ENCODE results near the gene SLC27A2. TPM values are rescaled to one million over a fixed set of nuclear protein-coding genes. Genes with fewer than 3 reads are reported as not detected.
"Not testable (repeated sequence)": the region's sequence is repeated elsewhere in the genome, so short reads cannot be mapped to it uniquely, and the experiment has no call there.

The SLC27A2 gene
- total RNA-seq, 1 donor = under 0.01 TPM

DNA sequence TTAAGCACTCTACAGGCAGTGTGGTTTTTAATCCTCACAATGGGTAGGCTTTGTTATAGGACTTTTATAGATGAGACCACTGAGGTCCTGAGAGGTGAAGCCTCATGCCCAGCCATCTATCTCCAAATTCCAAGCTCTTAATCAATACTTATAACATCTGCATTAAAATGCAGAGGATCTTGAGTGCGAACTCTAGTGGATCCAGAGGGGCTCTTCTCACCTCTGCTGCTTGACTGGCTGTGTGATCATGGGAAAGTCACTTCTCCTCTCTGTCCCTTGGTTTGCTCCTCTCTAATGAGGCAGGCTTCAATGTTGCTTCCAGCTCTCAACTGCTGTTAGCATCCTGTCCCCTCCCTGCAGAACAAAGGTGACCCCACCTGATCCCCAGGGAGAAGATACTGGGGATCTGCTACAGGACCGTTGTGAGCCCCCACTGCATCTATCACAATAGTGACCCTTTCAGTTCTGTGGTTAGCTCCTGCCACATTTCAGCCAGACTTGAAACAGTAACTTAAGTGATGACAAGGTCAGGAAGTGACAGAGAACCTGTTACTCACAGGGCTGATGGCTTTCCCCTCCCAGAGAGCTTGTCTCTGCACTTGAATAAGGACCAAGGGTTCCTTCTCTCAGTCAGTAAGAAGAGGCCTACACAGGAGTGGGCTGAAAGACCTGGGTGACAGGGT, 1.3 kb downstream of the SLC27A2 start:
- H3K4me3 ChIP-seq (ENCODE audit: low read depth, low read length) = no peak overlapping the region
- TF ChIP-seq, protein P1, sequence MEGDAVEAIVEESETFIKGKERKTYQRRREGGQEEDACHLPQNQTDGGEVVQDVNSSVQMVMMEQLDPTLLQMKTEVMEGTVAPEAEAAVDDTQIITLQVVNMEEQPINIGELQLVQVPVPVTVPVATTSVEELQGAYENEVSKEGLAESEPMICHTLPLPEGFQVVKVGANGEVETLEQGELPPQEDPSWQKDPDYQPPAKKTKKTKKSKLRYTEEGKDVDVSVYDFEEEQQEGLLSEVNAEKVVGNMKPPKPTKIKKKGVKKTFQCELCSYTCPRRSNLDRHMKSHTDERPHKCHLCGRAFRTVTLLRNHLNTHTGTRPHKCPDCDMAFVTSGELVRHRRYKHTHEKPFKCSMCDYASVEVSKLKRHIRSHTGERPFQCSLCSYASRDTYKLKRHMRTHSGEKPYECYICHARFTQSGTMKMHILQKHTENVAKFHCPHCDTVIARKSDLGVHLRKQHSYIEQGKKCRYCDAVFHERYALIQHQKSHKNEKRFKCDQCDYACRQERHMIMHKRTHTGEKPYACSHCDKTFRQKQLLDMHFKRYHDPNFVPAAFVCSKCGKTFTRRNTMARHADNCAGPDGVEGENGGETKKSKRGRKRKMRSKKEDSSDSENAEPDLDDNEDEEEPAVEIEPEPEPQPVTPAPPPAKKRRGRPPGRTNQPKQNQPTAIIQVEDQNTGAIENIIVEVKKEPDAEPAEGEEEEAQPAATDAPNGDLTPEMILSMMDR (IDR thresholded peaks at IDR 0.05; ENCODE audit: insufficient read depth, low read depth, low read length) = no peak
- no peak for DNase-seq (ENCODE audit: low read depth)

DNA sequence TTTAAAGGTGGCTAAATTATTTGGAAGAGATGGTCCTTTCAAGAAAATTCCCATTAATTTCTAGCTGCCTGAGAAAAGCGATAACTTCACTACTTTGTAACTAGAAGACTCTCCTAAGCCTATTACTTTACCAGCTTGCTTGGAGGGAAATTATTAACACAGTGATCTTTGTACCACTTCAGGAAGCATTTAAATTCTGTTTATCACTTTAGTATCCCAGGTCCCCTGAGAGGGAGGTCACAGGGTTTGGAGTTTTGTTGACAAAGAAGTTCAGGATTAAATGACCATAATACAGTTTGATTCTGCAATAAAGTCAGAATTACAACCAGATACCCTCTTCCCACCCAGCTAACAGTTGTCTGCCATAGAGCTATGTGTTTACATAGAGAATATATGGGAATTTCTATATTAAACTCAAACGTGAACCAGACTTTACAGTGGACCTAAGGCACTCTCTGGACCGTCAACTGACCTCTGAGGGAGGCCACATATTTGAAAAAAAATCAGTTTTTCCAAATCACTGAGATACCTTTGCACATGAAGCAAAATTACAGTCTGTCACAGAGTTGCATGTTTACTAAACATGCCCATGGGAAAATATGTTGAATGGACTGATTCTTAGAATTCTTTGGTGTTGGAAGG, 3.0 kb downstream of the SLC27A2 start:
- DNase-seq (ENCODE audit: low read depth) = no peak
- TF ChIP-seq, protein P1 (IDR thresholded peaks at IDR 0.05; ENCODE audit: insufficient read depth, low read depth, low read length) = no peak
- H3K4me3 ChIP-seq (ENCODE audit: low read depth, low read length) = no peak overlapping the region

DNA sequence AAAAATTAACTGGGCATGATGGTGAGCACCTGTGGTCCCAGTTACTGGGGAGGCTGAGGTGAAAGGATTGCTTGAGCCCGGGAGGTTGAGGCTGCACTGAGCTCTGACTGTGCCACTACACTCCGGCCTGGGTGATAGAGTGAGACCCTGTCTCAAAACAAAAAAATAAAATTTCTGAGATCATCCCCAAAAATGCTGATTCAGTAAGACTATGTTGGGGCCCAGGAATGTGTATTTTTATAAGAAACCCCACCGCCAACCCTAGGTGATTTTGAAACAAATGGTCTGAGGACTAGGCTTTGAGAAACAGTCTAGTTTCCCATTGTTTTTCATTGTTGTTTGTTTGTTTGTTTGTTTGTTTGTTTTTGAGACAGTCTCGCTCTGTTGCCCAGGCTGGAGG, 4.1 kb downstream of the SLC27A2 start:
- TF ChIP-seq, protein P1 (IDR thresholded peaks at IDR 0.05; ENCODE audit: insufficient read depth, low read depth, low read length) = no peak
- DNase-seq (ENCODE audit: low read depth) = no peak
- no peak overlapping the region for H3K4me3 ChIP-seq (ENCODE audit: low read depth, low read length)

DNA sequence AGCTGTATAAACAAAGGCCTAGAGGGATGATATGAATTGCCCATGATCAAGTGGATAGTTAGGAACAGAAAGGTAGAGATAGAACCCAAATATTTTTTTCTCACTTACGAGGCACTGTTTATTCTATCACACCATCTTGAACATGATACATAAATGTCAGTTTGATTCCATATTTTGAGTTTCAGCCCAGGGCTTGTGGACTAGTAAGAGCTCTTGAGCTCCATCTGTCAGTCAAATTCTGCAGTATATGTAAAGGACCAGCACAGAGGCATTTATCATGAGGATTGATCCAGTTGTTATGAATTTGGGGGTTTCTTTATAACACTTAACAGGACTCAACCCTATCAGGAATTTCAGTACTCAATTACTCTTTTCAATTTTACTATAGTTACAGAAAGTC, 4.8 kb downstream of the SLC27A2 start:
- DNase-seq (ENCODE audit: low read depth) = no peak
- TF ChIP-seq, protein P1 (IDR thresholded peaks at IDR 0.05; ENCODE audit: insufficient read depth, low read depth, low read length) = no peak
- H3K4me3 ChIP-seq (ENCODE audit: low read depth, low read length) = no peak overlapping the region

DNA sequence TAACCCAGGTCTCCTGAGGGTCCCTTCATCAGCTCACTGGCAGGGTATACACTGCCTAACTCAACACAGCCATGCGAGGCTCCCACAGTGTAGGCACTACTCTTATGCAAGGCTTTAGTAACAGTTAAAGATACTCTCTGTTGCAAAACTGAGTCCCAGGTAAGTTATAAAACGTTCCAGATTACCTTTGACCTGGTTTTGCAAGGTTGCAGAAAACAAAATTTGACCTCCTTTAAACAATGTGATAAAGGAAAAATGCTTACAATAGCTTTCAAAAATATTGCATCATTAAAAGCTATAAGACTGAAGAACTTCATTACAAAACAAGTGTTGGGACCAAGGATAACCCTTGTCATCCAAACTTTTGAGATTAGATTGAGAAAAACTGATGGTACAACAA, 5.5 kb downstream of the SLC27A2 start:
- TF ChIP-seq, protein P1 (IDR thresholded peaks at IDR 0.05; ENCODE audit: insufficient read depth, low read depth, low read length) = no peak
- no peak for DNase-seq (ENCODE audit: low read depth)
- H3K4me3 ChIP-seq (ENCODE audit: low read depth, low read length) = no peak overlapping the region

DNA sequence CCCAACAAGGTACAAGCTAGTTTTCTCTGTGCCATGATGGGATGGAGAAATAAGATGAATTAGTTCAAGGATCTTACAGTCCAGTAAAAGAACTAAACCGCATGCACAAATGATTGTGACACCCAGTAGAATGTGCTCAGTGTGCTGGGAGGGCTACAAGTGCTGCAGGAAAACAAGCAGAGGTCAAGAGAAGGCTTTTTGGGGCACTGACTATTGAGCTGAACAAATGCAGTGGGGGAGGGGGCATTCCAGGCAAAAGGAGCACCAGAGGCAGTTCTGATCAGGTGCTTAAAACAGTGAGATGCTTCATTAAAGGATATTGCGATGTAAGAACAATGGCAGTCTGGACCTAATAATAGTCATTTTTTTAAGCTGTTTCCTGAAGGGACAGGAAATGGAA, 6.0 kb downstream of the SLC27A2 start:
- no peak overlapping the region for H3K4me3 ChIP-seq (ENCODE audit: low read depth, low read length)
- TF ChIP-seq, protein P1 (IDR thresholded peaks at IDR 0.05; ENCODE audit: insufficient read depth, low read depth, low read length) = no peak
- no peak for DNase-seq (ENCODE audit: low read depth)

DNA sequence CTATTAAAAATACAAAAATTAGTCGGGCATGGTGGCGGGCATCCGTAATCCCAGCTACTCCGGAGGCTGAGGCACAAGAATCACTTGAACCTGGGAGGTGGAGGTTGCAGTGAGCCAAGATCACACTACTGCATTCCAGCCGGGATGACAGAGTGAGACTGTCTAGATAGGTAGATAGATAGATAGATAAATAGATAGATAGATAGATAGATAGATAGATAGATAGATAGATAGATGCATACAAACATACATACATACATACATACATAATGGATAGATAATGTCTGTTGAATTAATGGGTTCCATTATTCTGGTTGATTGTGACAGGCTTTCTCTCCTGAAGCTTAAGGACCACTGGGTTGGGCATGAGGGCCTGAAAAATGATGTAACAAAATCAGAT, 6.8 kb downstream of the SLC27A2 start:
- not testable (repeated sequence) for H3K4me3 ChIP-seq (ENCODE audit: low read depth, low read length); DNase-seq (ENCODE audit: low read depth)
